ENCODE data around the gene MPP7. TPM values are rescaled to one million over a fixed set of nuclear protein-coding genes. Genes with fewer than 3 reads are reported as not detected.

Gene MPP7
- total RNA-seq, 1 donor from 2014 or later: 15.9 TPM

DNA sequence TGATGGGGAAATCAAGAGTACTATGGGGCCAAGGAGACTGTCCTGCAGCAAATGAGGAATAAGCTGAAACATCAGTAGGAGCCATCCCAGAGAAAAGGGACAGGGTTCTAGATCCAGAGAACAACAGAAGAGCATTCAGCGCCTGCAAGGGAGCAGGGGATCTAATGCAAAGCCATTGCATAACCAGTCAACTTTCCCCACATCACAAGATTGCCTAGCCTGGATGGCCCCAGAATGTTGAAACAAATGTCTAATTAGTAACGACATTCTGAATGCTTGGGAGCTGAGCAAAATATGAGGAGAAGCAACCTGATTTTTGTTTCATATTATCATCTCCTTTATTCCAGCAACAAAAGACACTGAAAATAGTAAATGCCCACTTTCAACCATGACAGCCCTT, 2.7 kb upstream of the MPP7 start:
- DNase-seq: no peak

- DNase-seq: no peak
Observed at GRCh38 chr10:28304032-28304571, 1.2 kb upstream of the MPP7 start.

- DNase-seq: no peak
Observed at GRCh38 chr10:28302012-28302637, 739 bp downstream of the MPP7 start.

DNA sequence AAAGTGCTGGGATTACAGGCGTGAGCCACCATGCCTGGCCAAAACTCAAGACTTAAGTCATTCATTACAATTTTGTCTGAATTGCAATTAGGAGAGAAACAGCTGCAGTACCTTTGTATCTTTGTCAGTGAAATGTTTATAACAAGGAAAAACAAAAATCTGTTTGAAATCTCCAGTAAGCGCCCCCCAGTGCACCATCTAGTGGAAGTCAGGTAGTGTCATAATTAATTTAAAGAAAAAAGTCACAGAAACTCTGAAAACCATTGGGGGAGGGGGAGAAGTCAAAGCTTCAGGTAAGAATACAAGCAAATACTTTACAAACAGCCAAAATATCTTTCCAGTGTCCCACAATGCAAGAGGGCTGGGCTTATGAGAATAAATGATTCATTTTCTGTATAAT, 2.8 kb downstream of the MPP7 start:
- no peak for DNase-seq

DNA sequence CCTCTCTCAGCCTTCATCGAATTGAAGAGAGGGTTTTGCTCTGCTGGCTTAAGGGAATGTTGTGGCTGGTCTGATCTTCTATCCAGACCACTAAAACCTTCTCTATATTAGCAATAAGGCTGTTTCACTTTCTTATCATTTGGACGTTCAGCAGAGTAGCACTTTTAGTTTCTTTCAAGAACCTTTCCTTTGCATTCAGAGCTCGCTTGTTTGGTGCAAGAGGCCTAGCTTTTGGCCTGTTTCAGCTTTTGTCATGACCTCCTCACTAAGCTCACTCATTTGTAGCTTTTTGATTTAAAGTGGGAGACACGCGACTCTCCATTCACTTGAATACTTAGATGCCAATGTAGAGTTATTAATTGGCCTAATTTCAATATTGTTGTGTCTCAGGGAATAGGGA, 3.9 kb downstream of the MPP7 start:
- DNase-seq: no peak

DNA sequence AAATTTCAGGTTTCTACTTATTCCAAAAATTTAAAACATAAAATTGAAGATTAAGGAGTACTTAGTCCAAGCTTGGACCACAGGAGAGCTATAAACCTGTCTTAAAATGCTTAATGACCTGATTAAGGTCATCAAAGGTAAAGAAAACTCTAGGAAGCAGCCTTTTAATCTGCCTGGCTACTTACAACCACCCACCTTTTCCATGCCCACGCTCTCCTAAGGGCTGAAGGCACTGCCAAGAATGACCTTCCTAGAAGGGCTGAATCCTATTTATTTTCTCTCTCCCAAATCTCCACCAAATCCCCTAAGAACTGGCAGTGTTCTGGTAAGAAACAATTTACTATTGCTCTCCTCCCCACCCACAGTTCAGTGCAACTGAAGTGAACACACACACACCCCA, 6.8 kb downstream of the MPP7 start:
- no peak for DNase-seq

DNA sequence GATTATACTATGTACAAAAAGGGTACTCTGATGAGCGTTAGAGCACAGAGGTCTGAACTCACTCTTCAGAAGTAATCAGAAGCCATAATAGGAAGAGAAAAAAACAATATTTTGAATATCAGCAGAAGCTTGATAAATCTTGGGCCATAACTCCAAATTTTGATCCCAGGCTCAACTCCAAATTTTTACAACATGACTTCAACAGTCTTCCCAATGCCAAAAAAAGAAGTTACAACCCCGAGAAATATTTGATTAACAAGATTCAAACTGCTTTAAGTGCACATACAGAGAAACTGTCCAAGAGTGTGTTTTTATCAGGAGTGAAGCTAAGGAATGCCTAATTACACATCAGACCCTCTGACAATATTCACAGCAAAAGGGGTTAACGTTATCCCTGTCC, 7.5 kb downstream of the MPP7 start:
- DNase-seq: peak; percentile 40

- no peak for DNase-seq
Observed at GRCh38 chr10:28294809-28295208, 8.1 kb downstream of the MPP7 start.

GRCh38 chr10:28294169-28294532, 8.7 kb downstream of the MPP7 start:
- DNase-seq: no peak

DNA sequence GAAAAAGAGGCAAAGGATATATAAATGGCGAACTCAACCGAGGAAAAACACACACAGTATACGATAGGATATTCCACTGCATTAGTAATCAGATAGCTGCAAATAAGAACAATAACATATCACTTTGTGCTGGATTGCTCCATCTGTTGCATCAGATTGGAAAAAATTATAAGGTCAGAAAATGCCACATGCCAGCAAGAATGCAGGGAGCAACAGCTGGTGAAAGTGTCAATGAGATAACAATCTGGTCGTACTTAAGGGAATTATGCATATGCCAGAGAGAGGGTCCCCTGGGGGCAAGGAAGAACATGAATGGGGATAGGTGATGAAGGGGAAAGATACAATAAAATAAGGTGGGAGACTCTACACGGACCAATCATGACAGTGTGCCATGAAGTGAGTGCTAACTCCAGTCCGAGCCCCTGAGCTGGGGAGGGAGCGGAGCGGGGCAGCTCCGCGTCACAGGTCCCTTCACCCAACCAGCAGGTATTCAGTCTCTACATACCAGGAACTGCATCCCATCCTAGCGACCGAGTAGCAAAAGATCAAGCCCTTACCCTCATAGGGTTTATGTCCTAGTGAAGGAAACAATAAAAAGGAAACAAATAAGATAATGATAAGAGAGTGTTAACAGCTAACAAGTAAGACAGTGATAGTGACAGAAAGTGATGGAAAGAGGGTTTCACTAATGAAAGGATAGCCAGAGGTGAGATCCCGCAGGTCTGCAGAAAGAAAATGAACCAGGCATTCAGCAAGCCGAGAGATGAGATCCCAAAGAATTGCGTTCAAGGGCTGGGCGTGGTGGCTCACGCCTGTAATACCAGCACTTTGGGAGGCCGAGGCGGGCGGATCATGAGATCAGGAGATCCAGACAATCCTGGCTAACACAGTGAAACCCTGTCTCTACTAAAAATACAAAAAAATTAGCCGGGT, 9.4 kb downstream of the MPP7 start:
- DNase-seq: no peak

- no peak for DNase-seq
Observed at GRCh38 chr10:28291881-28292297, 11.0 kb downstream of the MPP7 start.

DNA sequence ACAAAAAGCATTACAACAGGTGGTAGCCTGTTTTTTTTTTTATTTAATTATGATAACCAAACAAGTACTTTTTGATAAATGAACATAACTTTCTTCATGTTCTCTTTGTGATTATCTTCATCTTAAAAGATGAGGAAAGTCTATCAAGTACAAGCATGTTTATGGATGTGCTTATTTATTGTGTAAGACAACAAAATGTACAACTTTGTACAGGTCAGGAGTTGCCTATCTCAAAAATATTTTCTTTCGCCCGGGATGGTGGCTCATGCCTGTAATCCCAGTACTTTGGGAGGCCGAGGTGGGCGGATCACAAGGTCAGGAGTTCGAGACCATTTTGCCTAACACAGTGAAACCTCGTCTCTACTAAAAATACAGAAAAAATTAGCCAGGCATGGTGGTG, 17.0 kb downstream of the MPP7 start:
- DNase-seq: no peak

DNA sequence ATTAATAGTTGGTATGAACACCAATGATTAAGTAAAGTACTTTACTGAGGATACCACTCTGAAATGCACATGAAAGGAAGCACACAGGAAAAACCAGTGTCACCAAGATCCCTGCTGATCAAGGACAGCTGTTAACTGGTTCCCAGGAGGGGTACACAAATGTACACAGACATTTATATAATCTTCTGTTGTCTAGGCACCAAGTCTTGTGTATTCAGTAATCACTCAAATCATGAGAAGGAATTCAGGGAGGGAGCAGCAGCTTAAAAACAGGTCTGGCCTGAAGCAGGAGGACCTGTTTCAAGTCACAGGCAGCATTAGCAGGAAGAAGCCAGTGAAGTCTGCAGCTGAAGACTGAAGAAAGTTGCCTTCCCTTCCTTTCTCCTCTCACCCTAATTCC, 18.7 kb downstream of the MPP7 start:
- DNase-seq: no peak

DNA sequence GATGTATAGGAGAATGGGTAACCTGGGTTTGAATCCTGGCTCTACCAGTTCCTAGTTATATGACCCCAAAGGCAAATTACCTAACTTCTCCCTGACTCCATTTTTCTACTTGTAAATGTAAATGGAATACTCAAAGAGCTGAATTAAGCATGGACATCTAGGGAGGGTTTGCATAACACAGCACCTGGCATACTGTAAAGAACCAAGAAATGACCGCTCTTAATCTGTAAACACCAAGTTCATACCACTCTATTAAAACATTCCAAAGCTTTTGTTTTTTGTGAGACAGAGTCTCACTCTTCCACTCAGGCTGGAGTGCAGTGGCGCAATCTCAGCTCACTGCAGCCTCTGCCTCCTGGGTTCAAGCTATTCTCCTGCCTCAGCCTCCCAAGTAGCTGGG, 19.6 kb downstream of the MPP7 start:
- DNase-seq: no peak

- no peak for DNase-seq
Observed at GRCh38 chr10:28282336-28282735, 20.5 kb downstream of the MPP7 start.

- DNase-seq: no peak
Observed at GRCh38 chr10:28281726-28282315, 21.0 kb downstream of the MPP7 start.

GRCh38 chr10:28280652-28281051, 22.2 kb downstream of the MPP7 start:
- no peak for DNase-seq

DNA sequence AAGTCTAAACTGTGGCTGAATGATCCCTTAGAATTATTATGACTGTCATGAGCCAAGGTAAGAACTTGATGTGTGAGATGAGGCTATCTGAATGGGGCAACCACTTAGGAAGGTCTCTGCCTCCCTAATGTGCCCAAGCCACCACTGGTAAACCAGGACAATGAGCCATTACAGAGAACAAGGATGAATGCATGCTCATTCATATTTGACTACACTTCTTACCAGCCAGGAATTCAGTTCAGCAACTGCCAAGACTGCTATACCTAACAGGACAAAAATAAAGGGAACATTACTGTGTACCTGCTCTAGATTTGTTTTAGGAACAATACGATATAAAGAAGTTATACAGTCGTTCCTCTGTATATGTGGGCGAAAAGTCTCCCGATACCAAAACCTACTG, 23.0 kb downstream of the MPP7 start:
- DNase-seq: no peak

DNA sequence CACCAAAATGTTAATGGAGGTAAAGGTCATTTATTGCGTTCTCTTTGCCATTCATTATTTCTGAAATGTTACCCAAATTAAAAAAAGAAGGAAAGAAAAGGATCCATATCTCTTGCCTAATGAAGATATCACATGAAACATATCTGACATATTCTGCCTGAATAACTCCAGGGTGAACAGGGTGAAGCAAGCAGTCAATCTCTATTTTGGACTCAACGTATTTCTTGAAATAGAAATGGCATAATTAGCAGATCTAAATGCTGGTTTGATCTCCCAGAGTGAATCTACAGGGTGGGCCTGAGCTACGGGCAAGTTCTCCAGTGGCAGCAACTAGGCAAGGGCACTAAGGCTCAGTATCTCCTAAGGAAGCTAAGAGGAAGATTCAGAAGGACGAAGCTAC, 24.0 kb downstream of the MPP7 start:
- DNase-seq: no peak

DNA sequence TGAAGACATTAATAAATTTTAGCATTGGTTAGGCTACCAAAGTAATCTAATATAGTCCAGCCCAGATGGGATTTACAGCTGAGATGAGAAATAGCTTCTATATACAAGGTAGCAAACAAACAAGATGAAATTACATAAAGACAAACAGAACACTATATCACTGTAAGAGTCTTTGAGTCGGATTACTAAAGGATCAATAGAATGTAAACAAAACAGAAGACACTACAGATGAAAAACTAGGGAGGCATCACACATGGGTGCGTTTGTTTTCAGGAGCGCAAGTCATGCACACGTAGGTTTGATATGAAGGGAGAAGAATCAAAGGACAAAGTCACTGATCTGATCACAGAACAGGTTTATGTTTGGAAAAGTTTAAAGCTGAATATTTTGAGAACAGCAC, 26.5 kb downstream of the MPP7 start:
- no peak for DNase-seq

DNA sequence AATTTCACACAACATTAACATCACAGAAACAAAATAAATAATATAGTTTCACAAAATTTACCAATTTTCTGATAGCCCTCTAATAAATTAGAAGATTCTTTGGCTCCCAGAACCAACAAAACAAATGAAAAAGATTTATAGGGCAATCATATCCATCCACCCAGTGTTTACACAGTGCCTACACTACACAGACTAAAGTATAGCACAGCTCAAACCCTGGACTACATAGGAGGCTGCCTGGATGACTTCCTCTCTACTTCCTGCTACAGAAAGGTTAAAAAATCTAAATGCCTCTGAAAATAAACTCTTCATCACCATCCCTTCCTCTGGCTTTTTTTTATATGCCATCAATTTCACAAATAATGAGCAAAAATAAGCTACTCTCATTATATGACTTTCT, 28.4 kb downstream of the MPP7 start:
- DNase-seq: no peak

DNA sequence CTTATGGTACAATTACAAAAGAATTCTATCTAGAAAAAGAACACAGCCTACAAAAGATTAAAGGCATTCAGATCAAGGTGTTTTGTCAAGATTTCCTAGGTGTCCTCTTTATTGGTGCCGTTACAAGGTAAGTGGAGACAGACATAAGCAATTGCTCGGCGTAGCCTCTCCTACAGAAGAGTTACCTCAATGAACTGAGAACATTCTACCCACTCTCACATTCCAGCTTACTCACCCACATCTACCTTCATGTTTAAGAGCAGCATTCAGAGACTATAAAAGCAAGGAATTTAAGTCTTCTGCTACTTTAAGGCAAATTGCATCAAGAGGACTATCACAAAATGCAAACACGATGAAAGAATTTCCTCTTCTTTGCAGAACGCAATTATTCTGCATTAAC, 29.5 kb downstream of the MPP7 start:
- no peak for DNase-seq

DNA sequence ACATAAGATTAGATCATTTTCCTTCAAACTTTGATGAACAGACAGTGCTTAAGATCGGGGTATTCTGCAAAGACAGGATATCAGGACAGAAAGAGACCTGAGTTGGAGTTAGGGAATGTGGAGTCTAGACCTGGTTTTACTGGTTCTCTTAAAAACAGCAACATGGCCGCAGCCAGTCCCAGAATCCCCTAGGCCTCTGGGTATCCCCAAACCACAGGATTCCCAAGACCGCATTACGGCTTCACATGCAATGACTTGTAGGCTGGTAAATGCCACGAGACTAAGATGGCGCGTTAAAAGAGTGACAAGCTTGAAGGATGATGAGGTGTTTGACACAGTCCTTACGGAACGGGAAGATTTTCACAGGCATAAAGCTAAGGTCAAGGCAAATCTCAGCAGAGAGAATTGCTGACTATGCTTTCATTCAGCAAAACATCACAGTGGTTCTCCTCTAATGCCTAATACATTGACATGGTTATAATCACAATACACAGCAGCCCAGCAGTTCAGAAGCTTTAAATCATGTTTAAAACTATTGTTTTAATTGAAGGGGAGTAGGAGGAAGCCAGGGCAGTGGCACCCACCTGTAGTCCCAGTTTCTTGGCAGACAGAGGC, 32.9 kb downstream of the MPP7 start:
- DNase-seq: no peak
